SK-N-SH treated with all-trans-retinoic acid at 6 μM for 48 hours (cell line): ENCODE data around the gene AHI1.

Source experiments
- GLIS3 ChIP-seq: fragments of 250-450 bp; sonication (Bioruptor Pico); IDR thresholded peaks from 2 replicates; pipeline ENCODE4 v1.5.0; 2020; ENCODE audit warnings: mild to moderate bottlenecking, moderate library complexity
- SNAI2 ChIP-seq: fragments of 250-450 bp; sonication (Bioruptor Pico); IDR thresholded peaks from 2 replicates; pipeline ENCODE4 v1.5.0; 2020; ENCODE audit warnings: mild to moderate bottlenecking, moderate library complexity
- ZC3H10 ChIP-seq: fragments of 250-450 bp; sonication (Bioruptor Pico); IDR thresholded peaks from 2 replicates; pipeline ENCODE4 v1.5.1; 2021; ENCODE audit warnings: mild to moderate bottlenecking, moderate library complexity
- TF ChIP-seq, protein P1 (sequence below): fragments of 250-450 bp; sonication (Bioruptor Pico); IDR thresholded peaks from 2 replicates; pipeline ENCODE4 v1.5.0; 2020; ENCODE audit warnings: mild to moderate bottlenecking, moderate library complexity

DNA sequence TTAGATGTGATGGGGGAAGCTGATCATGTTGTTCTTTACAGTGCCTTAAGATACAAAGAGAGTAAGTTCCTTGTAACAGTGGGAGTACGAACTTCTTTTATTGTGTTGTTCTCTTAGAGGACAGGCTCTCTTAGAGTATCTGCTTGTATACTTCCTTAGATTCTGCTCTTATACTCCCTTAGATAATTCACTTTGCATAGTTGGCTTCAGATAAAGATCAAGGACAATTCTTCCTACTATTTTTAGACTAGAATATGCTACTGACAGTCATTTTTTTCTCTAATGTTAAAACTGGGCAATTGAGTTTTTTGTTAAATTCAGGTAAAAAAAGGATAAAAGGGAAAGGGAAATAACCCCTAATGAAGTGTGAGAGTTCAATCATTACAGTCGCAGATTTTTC lies 177.7 kb downstream of the AHI1 start:
- TF ChIP-seq, protein P1, sequence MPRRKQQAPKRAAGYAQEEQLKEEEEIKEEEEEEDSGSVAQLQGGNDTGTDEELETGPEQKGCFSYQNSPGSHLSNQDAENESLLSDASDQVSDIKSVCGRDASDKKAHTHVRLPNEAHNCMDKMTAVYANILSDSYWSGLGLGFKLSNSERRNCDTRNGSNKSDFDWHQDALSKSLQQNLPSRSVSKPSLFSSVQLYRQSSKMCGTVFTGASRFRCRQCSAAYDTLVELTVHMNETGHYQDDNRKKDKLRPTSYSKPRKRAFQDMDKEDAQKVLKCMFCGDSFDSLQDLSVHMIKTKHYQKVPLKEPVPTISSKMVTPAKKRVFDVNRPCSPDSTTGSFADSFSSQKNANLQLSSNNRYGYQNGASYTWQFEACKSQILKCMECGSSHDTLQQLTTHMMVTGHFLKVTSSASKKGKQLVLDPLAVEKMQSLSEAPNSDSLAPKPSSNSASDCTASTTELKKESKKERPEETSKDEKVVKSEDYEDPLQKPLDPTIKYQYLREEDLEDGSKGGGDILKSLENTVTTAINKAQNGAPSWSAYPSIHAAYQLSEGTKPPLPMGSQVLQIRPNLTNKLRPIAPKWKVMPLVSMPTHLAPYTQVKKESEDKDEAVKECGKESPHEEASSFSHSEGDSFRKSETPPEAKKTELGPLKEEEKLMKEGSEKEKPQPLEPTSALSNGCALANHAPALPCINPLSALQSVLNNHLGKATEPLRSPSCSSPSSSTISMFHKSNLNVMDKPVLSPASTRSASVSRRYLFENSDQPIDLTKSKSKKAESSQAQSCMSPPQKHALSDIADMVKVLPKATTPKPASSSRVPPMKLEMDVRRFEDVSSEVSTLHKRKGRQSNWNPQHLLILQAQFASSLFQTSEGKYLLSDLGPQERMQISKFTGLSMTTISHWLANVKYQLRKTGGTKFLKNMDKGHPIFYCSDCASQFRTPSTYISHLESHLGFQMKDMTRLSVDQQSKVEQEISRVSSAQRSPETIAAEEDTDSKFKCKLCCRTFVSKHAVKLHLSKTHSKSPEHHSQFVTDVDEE (CRISPR knock-in tag): no peak
- no peak for TF ChIP-seq SNAI2 (CRISPR knock-in tag)
- no peak for TF ChIP-seq ZC3H10 (CRISPR knock-in tag)
- no peak for TF ChIP-seq GLIS3 (CRISPR knock-in tag)
